Ammon's horn (tissue), 1 donor: Measurements from ENCODE around the gene ADCY10.
A peak's percentile ranks its signal among the peaks of the same experiment; 100 is the strongest.
"Not testable (repeated sequence)": the region's sequence is repeated elsewhere in the genome, so short reads cannot be mapped to it uniquely, and the experiment has no call there.

ENCODE experiments used
- DNase-seq: peaks from one replicate; pipeline ENCODE4 v3.0.0-alpha.2; 2016; ENCODE audit warnings: low spot score

Gene ADCY10

GRCh38 chr1:167806235-167806634, 107.7 kb downstream of the ADCY10 start:
- DNase-seq: not testable (repeated sequence)

GRCh38 chr1:167805041-167805556, 108.8 kb downstream of the ADCY10 start:
- peak; percentile 35 for DNase-seq

GRCh38 chr1:167803358-167804207, 110.4 kb downstream of the ADCY10 start:
- DNase-seq: peak; percentile 96

GRCh38 chr1:167802235-167802634, 111.7 kb downstream of the ADCY10 start:
- DNase-seq: no peak

GRCh38 chr1:167800251-167800650, 113.7 kb downstream of the ADCY10 start:
- no peak for DNase-seq

- DNase-seq: no peak
Measured at GRCh38 chr1:167799747-167800146, 114.2 kb downstream of the ADCY10 start.

GRCh38 chr1:167798952-167799351, 115.0 kb downstream of the ADCY10 start:
- no peak for DNase-seq

GRCh38 chr1:167797015-167797414, 116.9 kb downstream of the ADCY10 start:
- peak; percentile 77 for DNase-seq

- no peak for DNase-seq
Measured at GRCh38 chr1:167795810-167796740, 117.9 kb downstream of the ADCY10 start.

- no peak for DNase-seq
Measured at GRCh38 chr1:167794043-167794442, 119.9 kb downstream of the ADCY10 start.

GRCh38 chr1:167792188-167792565, 121.8 kb downstream of the ADCY10 start:
- DNase-seq: no peak

- DNase-seq: peak; percentile 35
Measured at GRCh38 chr1:167791281-167792187, 122.4 kb downstream of the ADCY10 start.

- DNase-seq: no peak
Measured at GRCh38 chr1:167790117-167790516, 123.8 kb downstream of the ADCY10 start.

- no peak for DNase-seq
Measured at GRCh38 chr1:167789501-167789900, 124.4 kb downstream of the ADCY10 start.

- no peak for DNase-seq
Measured at GRCh38 chr1:167786502-167786901, 127.4 kb downstream of the ADCY10 start.

GRCh38 chr1:167784876-167785550, 128.9 kb downstream of the ADCY10 start:
- DNase-seq: no peak

GRCh38 chr1:167782946-167783345, 131.0 kb downstream of the ADCY10 start:
- no peak for DNase-seq

- no peak for DNase-seq
Measured at GRCh38 chr1:167781558-167781957, 132.4 kb downstream of the ADCY10 start.

GRCh38 chr1:167777269-167777650, 136.7 kb downstream of the ADCY10 start:
- DNase-seq: no peak

- DNase-seq: no peak
Measured at GRCh38 chr1:167776616-167777268, 137.2 kb downstream of the ADCY10 start.
